Activated CD4-positive, alpha-beta T cell treated with anti-CD3 and anti-CD28 coated beads for 36 hours (primary cell): Measurements from ENCODE around the gene C16orf78. TPM values are rescaled to one million over a fixed set of nuclear protein-coding genes. Genes with fewer than 3 reads are reported as not detected.

Source experiments
- ATAC-seq: fragments of 200-7000 bp; cut with Tn5 transposase; one replicate; pipeline ENCODE4 v1.10.0; 2021; ENCODE audit warnings: mild to moderate bottlenecking, moderate library complexity
- CTCF ChIA-PET: fragments of 350-600 bp; sonication (Branson Sonifier 250); formaldehyde crosslinking; loops from one replicate; lab custom pipeline; 2021; ENCODE audit warnings: antibody characterized with exemption; lab: Charles Lee
- POLR2A ChIA-PET: fragments of 350-600 bp; sonication (Branson Sonifier 250); formaldehyde crosslinking; loops from one replicate; lab custom pipeline; 2021; ENCODE audit warnings: antibody characterized with exemption, inconsistent platforms; lab: Charles Lee
- DNase-seq: peaks from one replicate; pipeline ENCODE4 v3.0.0-alpha.2; 2020
- H3K27ac Mint-ChIP-seq: one replicate; pipeline ENCODE4 v1.8.0; 2021; ENCODE audit warnings: mixed read lengths
- H3K27me3 Mint-ChIP-seq: one replicate; pipeline ENCODE4 v1.8.0; 2021; ENCODE audit warnings: mixed read lengths
- H3K36me3 Mint-ChIP-seq: one replicate; pipeline ENCODE4 v1.8.0; 2021; ENCODE audit warnings: low read depth, mixed read lengths
- H3K4me1 Mint-ChIP-seq: one replicate; pipeline ENCODE4 v1.8.0; 2021; ENCODE audit warnings: mixed read lengths
- H3K4me3 Mint-ChIP-seq: one replicate; pipeline ENCODE4 v1.8.0; 2021; ENCODE audit warnings: mild to moderate bottlenecking, moderate library complexity, mixed read lengths
- H3K9me3 Mint-ChIP-seq: one replicate; pipeline ENCODE4 v1.8.0; 2021; ENCODE audit warnings: low read depth, mixed read lengths
- intact Hi-C, 2 experiments: fragments of 100-400 bp; cut with DNase I in 1 of 2; cut with micrococcal nuclease in 1 of 2; formaldehyde crosslinking; loops; one replicate each; pipeline versions ENCODE4 v1.14.2 to v1.15.1; 2022 to 2024; cut with DNase I, micrococcal nuclease
- total RNA-seq, 2 experiments: library from RNA; stranded (reverse); gene quantifications; one replicate each; pipeline ENCODE4 v1.2.3, GENCODE V29; 2021

The C16orf78 gene
- total RNA-seq, 2 experiments from 2014 or later: not detected

- CTCF ChIA-PET: interaction anchor here (0.6 kb wide), 1 partner anchor 76 kb away, joined by 3 read pairs; no protein-coding TSS in a partner anchor
- ATAC-seq (no peak), DNase-seq (no peak)
- H3K9me3 Mint-ChIP-seq: no peaks in the 10 kb centered on the region
- H3K36me3 Mint-ChIP-seq: no peaks in the 10 kb centered on the region
- POLR2A ChIA-PET: no interaction called here
- intact Hi-C loops: no loop called here
- peaks cover 20% of the 10 kb centered on the region for H3K27me3 Mint-ChIP-seq
- no peak overlapping the region for H3K27ac Mint-ChIP-seq
- H3K4me1 Mint-ChIP-seq: no peaks in the 10 kb centered on the region
- H3K4me3 Mint-ChIP-seq: no peak overlapping the region
Measured at GRCh38 chr16:49340466-49340865, 33.1 kb upstream of the C16orf78 start.

GRCh38 chr16:49341706-49342105 is 31.9 kb upstream of the C16orf78 start:
- Mint-ChIP-seq H3K27ac (no peak overlapping the region), H3K27me3 (peaks cover 12% of the 10 kb centered on the region), H3K9me3 (no peaks in the 10 kb centered on the region), H3K4me3 (no peak overlapping the region), H3K4me1 (no peaks in the 10 kb centered on the region), H3K36me3 (no peaks in the 10 kb centered on the region)
- ATAC-seq (no peak), DNase-seq (no peak)
- POLR2A ChIA-PET: no interaction called here
- intact Hi-C loops: no loop called here
- CTCF ChIA-PET: no interaction called here

- H3K4me3 Mint-ChIP-seq: no peak overlapping the region
- no peak for ATAC-seq
- no peaks in the 10 kb centered on the region for H3K9me3 Mint-ChIP-seq
- H3K27ac Mint-ChIP-seq: no peak overlapping the region
- DNase-seq: no peak
- ChIA-PET POLR2A (no interaction called here), CTCF (no interaction called here)
- H3K4me1 Mint-ChIP-seq: no peaks in the 10 kb centered on the region
- peaks cover 10% of the 10 kb centered on the region for H3K27me3 Mint-ChIP-seq
- intact Hi-C loops: no loop called here
- no peaks in the 10 kb centered on the region for H3K36me3 Mint-ChIP-seq
Measured at GRCh38 chr16:49342336-49343265, 31.0 kb upstream of the C16orf78 start.

- DNase-seq: no peak
- Mint-ChIP-seq H3K4me1 (no peaks in the 10 kb centered on the region), H3K27me3 (peaks cover 9% of the 10 kb centered on the region), H3K9me3 (no peaks in the 10 kb centered on the region), H3K27ac (no peak overlapping the region), H3K36me3 (no peaks in the 10 kb centered on the region), H3K4me3 (no peak overlapping the region)
- CTCF ChIA-PET: no interaction called here
- ATAC-seq: no peak
- POLR2A ChIA-PET: no interaction called here
- intact Hi-C loops: no loop called here
Measured at GRCh38 chr16:49343291-49343690, 30.3 kb upstream of the C16orf78 start.

GRCh38 chr16:49344401-49344800 is 29.2 kb upstream of the C16orf78 start:
- no peak overlapping the region for H3K27ac Mint-ChIP-seq
- H3K36me3 Mint-ChIP-seq: no peaks in the 10 kb centered on the region
- intact Hi-C loops: no loop called here
- ATAC-seq (no peak), DNase-seq (no peak)
- no peaks in the 10 kb centered on the region for H3K4me1 Mint-ChIP-seq
- ChIA-PET POLR2A (no interaction called here), CTCF (no interaction called here)
- H3K27me3 Mint-ChIP-seq: peaks cover 10% of the 10 kb centered on the region
- no peak overlapping the region for H3K4me3 Mint-ChIP-seq
- H3K9me3 Mint-ChIP-seq: no peaks in the 10 kb centered on the region

- no peak for ATAC-seq
- Mint-ChIP-seq H3K9me3 (no peaks in the 10 kb centered on the region), H3K27ac (no peak overlapping the region), H3K36me3 (no peaks in the 10 kb centered on the region), H3K4me1 (no peaks in the 10 kb centered on the region), H3K4me3 (no peak overlapping the region), H3K27me3 (peaks cover 15% of the 10 kb centered on the region)
- ChIA-PET POLR2A (no interaction called here), CTCF (no interaction called here)
- peak; percentile 33 for DNase-seq
- intact Hi-C loops: no loop called here
Measured at GRCh38 chr16:49345829-49346228, 27.8 kb upstream of the C16orf78 start.

- peaks cover 18% of the 10 kb centered on the region for H3K27me3 Mint-ChIP-seq
- ATAC-seq (no peak), DNase-seq (no peak)
- H3K36me3 Mint-ChIP-seq: no peaks in the 10 kb centered on the region
- H3K4me3 Mint-ChIP-seq: no peak overlapping the region
- ChIA-PET CTCF (no interaction called here), POLR2A (no interaction called here)
- no peaks in the 10 kb centered on the region for H3K4me1 Mint-ChIP-seq
- no peaks in the 10 kb centered on the region for H3K9me3 Mint-ChIP-seq
- H3K27ac Mint-ChIP-seq: no peak overlapping the region
- intact Hi-C loops: no loop called here
Measured at GRCh38 chr16:49346459-49346858, 27.1 kb upstream of the C16orf78 start.

- intact Hi-C loops: no loop called here
- Mint-ChIP-seq H3K36me3 (no peaks in the 10 kb centered on the region), H3K27me3 (peaks cover 17% of the 10 kb centered on the region), H3K4me3 (no peak overlapping the region), H3K9me3 (no peaks in the 10 kb centered on the region), H3K4me1 (no peaks in the 10 kb centered on the region), H3K27ac (no peak overlapping the region)
- ChIA-PET CTCF (interaction anchor here (0.8 to 1.2 kb wide), 2 partner anchors 201 to 662 kb away, joined by 3 read pairs; no protein-coding TSS in a partner anchor), POLR2A (interaction anchor here (0.5 kb wide), 1 partner anchor 802 kb away, joined by 4 read pairs; no protein-coding TSS in a partner anchor)
- ATAC-seq (no peak), DNase-seq (no peak)
Measured at GRCh38 chr16:49347476-49347875, 26.1 kb upstream of the C16orf78 start.

GRCh38 chr16:49348408-49349176 is 25.0 kb upstream of the C16orf78 start:
- Mint-ChIP-seq H3K27me3 (peaks cover 17% of the 10 kb centered on the region), H3K27ac (no peak overlapping the region), H3K9me3 (no peaks in the 10 kb centered on the region), H3K36me3 (no peaks in the 10 kb centered on the region), H3K4me3 (no peak overlapping the region), H3K4me1 (no peaks in the 10 kb centered on the region)
- no peak for DNase-seq
- ATAC-seq: no peak
- POLR2A ChIA-PET: no interaction called here
- CTCF ChIA-PET: interaction anchor here (0.5 to 1.6 kb wide), 3 partner anchors 14 to 529 kb away, joined by 3 to 4 read pairs (median 4); no protein-coding TSS in a partner anchor
- intact Hi-C loops: no loop called here

- Mint-ChIP-seq H3K9me3 (no peaks in the 10 kb centered on the region), H3K27ac (no peak overlapping the region), H3K36me3 (no peaks in the 10 kb centered on the region), H3K4me1 (no peaks in the 10 kb centered on the region), H3K4me3 (no peak overlapping the region), H3K27me3 (peaks cover 17% of the 10 kb centered on the region)
- intact Hi-C loops: loop anchor here (1.0 to 2.0 kb wide), 3 partner anchors 349 to 663 kb away; no protein-coding TSS in a partner anchor
- ATAC-seq (no peak), DNase-seq (no peak)
- POLR2A ChIA-PET: no interaction called here
- CTCF ChIA-PET: interaction anchor here (0.5 to 1.8 kb wide), 7 partner anchors 15 to 800 kb away, joined by 3 to 4 read pairs (median 3); no protein-coding TSS in a partner anchor
Measured at GRCh38 chr16:49349446-49350168, 24.0 kb upstream of the C16orf78 start.
